Measurements from ENCODE around the gene KLHL17. TPM values are rescaled to one million over a fixed set of nuclear protein-coding genes. Genes with fewer than 3 reads are reported as not detected.
A peak's percentile ranks its signal among the peaks of the same experiment; 100 is the strongest.

Gene KLHL17
- polyA plus RNA-seq, 5 donors, result 7.0 to 16.2 (median 12.0) TPM

- DNase-seq, result no peak
Observed at GRCh38 chr1:950268-950667, 10.1 kb upstream of the KLHL17 start.

DNA sequence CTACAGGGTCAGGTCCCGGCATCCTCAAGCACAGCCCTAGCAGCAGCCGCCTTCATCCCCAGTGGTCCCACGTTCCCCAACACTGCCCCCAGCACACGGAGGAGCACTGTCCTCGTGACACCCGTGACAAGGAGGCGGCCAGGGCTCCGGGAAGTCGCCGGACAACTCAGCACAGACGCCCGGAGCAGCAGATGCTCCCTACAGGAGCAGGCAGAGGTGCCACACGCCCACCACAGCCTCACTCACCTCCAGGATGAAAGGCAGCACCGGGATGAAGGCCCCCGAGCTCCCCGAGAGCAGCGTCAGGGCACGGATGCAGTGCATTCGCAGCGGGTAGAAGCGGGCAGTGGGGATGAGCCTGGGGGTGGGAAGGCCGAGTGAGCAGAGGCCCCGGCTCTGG lies 9.5 kb upstream of the KLHL17 start:
- DNase-seq, result no peak

DNA sequence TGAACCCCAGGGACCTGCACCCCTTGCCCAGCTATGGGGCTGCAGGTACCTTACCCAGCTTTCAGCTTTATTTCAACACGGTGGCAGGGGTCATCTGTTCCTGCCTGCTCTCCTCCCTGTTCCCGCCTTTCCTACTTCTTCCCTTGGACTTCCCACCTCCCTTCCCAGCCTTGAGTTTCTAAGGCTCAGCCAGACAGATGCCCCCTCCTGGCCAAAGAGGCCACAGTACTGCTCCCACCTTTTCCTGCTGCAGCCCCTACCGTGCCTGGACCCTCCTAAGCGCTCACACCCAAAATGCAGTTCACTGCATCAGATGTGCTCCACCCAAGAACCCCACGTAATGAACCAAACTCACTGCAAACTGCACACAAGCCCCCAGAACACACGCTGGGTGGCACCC lies 9.0 kb upstream of the KLHL17 start:
- no peak for DNase-seq

- no peak for DNase-seq
Observed at GRCh38 chr1:952201-952600, 8.2 kb upstream of the KLHL17 start.

GRCh38 chr1:952603-953002 lies 7.8 kb upstream of the KLHL17 start:
- no peak for DNase-seq

DNA sequence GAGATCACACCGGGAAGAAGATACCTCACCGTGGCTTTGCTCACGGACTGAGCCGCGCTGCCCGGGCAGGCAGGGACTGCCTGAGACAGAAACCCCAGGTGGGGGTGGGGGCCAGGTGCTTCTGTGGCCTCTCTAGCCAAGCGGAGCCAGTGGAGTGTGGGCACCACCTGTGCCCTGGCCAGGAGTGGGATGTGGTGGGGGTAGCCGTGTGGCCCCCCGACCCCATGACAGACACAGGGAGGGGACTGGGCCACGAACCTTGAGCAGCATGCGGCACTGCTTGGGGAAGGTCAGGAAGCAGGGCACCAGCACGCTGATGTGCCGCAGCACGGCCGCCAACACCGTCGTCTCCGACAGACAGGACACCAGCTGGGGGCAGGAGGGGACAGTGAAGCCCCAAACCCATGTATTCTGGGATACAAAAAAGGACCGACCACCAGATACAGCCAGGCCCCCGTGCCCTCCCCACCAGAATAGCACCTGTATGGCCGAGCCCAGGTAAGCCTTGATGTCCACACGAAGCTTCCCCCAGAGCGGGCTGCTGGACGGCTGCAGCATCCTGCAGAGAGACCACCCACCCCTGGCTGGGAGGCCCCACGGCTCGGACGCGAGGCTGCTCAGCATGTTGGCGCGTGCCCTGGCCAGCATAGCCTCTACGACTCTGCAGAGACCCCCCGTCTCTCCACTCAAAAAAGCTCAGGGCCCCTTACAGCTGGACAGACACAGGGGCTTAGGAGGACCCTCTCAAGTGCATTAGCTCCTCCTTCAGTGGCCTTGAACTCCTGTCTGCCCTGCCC lies 6.7 kb upstream of the KLHL17 start:
- DNase-seq, result no peak

DNA sequence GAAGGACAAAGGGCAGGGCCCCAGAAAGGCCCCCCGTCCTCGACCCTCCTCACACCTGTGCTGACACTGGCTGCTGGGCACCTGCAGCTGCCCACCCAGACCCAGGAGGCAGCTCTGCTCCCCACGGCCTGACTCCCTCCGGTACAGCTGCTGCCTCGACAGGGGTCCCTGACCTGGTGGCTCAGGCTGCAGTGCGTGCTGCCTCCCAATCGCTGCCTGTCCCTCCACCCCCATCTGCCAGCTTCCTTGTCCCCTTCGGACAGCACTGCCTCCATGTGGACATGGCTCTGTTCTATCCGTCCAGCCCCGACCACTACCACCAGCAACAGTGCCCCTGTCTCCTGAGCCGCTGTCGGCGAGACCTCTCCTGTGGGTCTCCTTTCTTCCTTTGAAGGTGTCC lies 5.5 kb upstream of the KLHL17 start:
- no peak for DNase-seq

DNA sequence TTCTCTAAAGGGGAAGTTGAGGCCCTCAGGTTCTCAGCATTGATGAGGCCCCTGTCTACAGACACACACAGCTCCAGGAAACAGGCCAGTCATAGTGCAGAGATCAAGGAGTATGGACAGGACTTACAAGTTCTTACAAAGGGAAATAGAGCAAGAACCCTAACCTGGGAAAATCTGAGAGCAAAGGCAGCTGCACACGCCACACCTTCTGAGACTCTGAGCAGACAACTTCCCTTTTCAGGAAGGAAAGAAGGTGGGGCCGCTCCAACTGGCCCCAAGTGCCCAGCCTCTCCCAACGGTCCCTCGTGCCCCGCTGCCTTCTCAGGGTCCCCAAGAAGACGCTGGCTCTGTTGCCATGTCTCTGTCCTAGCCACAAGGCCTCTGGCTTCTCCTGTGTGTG lies 4.9 kb upstream of the KLHL17 start:
- DNase-seq, result no peak

DNA sequence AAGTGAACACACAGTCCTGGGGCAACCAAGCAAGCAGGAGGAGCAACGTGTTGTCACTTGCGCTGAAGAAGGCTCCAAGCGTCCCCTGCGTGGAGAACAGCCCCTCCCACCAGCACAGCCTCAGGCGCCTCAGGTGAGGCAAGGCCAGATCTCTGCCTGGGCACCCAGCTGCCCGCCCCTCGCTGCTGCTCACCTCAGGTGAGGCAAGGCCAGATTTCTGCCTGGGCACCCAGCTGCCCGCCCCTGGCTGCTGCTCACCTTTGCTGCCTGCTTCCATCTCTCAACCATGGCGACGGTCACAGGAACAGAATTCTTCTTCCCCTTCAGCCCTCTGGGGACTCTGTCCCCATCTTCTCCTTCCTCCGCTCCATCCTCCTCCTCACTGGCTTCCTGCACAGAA lies 3.7 kb upstream of the KLHL17 start:
- no peak for DNase-seq

DNA sequence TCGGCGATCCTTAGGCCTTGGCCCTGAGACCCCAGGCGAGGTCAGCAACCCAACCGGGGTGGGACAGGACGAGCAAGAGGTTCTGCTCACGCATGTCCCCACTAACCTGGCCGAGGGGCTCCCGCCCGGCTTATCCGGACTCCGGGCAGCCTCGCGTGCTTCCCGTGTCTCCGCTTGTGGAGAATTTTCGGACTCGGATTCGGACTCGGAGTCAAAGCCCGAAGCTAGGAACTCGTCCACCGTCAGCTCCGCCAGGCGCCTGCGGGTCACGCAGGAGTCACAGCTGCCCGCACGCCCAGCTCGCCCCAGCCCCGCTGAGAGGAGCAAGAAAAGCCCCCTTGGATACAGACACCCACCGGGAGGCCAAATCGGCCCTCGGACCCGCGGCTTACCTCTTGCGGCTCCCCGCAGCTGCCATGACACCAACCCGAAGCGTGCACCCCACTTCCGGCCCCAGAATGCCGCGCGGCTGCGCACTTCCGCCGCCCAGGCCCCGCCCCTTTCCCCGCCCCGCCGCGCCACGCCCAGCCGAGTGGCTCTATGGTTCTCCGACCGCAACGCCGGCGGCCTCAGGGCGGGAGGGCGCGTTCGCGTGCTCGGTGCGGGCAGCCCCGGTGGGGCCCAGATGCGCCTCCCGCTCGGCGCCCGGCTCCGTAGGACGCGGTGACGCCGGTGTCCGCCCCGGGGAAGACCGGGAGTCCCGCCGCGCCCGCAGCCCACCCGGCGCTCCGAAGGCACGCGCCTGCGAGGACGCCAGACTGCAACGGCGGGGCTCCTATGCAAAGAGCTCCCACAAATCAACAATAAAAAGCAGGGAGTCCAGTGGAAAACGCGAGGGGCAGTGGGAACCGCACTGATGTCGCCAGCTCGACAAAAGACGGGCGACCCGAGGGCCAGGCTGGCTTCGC lies 1.3 kb upstream of the KLHL17 start, which contains the start of gene NOC2L:
Gene NOC2L (minus strand): TSS at position 434 of the 908 bp plus-strand sequence. CDS start 16 bp downstream, at position 418.
- peak; percentile 89 to 90 for DNase-seq

DNA sequence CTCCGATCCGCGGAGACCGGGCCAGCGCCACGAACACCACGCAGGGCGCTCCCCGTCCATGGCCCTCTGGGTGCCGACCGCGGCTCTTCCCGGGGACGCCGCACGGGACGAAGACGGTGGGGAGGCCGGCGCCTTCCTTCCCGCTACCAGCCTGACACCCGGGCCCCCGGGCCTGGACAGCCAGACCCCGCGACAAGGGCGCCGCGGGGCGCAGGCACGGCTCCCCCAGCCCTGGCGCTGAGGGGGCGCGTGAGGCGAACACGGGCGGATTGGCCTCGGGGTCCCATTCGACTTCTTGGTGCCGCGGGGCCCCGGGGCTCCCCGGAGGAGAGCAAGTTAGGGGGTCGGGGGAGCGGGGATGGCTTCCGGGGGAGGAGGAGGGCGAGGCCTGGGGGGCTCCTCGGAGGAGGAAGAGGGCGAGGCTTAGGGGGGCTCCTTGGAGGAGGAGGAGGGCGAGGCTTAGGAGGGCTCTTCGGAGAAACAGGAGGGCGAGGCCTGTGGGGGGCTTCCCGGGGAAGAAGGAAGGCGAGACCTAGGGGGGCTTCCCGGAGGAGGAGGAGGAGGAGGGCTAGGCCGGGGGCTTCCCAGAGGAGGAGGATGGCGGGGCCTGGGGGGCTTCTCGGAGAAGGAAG lies 537 bp upstream of the KLHL17 start:
- no peak for DNase-seq

DNA sequence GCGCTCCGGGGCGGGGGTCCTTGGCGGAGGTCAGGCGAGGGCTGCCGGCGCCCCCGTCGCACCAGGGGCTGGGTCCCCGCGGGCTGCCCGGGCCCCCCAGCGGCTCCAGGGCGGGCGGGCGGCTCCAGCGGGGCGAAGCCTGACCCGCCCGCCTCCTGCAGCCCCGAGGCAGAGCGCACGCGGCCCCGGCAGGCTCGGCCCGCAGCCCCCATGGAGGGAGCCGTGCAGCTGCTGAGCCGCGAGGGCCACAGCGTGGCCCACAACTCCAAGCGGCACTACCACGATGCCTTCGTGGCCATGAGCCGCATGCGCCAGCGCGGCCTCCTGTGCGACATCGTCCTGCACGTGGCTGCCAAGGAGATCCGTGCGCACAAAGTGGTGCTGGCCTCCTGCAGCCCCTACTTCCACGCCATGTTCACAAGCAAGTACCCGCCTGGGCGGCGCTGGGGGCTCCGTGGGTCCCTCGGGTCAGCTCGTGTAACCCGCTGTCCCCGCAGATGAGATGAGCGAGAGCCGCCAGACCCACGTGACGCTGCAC lies 817 bp downstream of the KLHL17 start:
- no peak for DNase-seq

DNA sequence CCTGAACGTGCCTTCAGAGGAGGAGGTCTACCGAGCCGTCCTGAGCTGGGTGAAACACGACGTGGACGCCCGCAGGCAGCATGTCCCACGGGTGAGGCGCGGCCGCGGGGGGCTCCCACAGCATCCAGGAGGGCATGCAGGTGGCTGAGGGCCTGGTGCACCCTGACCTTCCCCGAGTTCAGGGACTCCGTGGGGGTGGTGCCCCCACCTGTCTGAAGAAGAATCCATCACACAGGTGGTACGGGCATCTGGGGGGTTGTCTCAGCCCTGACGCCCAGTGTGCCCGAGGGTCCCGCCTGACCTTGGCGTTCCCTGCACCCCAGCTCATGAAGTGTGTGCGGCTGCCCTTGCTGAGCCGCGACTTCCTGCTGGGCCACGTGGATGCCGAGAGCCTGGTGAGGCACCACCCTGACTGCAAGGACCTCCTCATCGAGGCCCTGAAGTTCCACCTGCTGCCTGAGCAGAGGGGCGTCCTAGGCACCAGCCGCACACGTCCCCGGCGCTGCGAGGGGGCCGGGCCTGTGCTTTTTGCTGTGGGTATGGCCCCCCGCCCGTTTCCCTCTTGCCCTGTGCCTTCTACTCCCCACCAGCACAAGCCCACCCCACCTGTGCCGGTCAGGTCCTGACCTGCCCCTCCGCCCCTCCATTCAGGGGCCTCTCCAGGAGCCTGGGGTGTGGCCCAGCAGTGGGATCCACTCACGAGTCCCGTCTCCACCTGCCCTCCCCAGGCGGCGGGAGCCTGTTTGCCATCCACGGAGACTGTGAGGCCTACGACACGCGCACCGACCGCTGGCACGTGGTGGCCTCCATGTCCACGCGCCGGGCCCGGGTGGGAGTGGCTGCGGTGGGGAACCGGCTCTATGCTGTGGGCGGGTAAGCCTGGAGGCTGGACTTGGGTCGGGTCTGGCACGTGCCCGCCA lies 2.3 kb downstream of the KLHL17 start:
- DNase-seq, result no peak

GRCh38 chr1:963301-963651 lies 2.9 kb downstream of the KLHL17 start:
- DNase-seq, result no peak

GRCh38 chr1:963746-964525 lies 3.6 kb downstream of the KLHL17 start:
- no peak for DNase-seq

DNA sequence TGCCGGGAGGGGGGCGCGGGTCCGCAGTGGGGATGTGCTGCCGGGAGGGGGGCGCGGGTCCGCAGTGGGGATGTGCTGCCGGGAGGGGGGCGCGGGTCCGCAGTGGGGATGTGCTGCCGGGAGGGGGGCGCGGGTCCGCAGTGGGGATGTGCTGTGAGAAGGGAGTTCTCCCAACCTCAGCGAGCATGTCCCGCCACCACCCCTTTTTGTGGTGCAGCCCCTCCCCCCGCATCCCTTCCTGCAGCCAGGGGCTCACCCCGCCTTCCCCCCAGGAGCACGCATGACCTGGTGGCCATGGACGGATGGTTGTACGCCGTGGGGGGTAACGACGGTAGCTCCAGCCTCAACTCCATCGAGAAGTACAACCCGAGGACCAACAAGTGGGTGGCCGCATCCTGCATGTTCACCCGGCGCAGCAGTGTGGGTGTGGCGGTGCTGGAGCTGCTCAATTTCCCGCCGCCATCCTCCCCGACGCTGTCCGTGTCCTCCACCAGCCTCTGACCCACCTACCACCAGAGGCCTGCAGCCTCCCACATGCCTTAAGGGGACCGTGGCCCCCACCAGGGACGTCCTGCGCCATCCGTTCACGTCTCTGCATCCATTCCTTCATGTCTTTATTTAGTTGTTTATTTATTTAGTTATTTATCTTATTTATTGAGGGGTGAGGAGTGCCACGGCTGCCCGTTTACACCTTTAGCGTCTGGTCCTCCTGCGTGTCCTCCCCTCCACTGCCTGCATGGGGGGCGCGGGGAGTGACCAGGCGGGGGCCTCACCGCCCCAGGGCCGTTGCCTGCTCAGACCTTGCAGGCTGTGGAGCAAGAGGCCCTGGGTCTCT lies 4.5 kb downstream of the KLHL17 start:
- DNase-seq, result no peak

GRCh38 chr1:965526-966134 lies 5.2 kb downstream of the KLHL17 start:
- no peak for DNase-seq

DNA sequence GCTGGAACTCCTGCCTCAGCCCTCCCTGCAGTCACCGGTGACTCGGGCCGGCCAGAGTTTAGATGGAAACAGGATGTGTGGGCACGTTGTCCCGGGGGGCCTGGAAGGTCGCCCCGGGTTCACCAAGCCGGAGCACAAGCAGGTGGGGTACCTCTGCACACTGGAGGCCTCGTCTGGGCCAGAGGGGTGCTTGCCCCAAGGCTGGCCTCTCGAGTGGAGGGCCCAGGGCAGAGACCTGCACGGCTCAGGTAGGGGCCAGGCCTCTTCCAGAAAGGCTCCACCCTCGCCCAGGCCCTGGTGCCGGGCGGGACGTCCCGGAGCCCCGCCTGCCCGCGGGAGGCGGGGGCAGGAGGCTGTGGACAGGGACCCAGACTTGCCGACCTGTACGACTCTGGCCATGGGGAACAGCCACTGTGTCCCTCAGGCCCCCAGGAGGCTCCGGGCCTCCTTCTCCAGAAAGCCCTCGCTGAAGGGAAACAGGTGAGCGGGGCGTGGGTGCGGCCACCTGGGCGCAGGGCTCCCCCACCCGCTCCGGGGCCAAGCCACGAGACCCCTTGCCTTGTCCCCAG lies 5.8 kb downstream of the KLHL17 start, which contains the start of gene PLEKHN1:
Gene PLEKHN1 (plus strand): TSS at position 348 of the 569 bp plus-strand sequence. CDS start 50 bp downstream, at position 398.
- DNase-seq, result no peak
